SK-N-DZ (cell line): ENCODE results near the gene ZNF507. TPM values are rescaled to one million over a fixed set of nuclear protein-coding genes. Genes with fewer than 3 reads are reported as not detected.
A peak's percentile ranks its signal among the peaks of the same experiment; 100 is the strongest.

ENCODE experiments used
- DNase-seq: peaks from one replicate; pipeline ENCODE4 v3.0.0-alpha.2; 2015; ENCODE audit warnings: low spot score
- polyA plus RNA-seq, 2 experiments: library from polyadenylated mRNA; depleted of rRNA; stranded (reverse); fragments of >200 nt; gene quantifications; 2 replicates each; pipeline ENCODE4 v1.2.3, GENCODE V29; 2014

ZNF507 gene
- polyA plus RNA-seq (2014; cell fraction: cytosol; rRNA removed), result 5.6 and 6.5 TPM in 2 replicates
- polyA plus RNA-seq (2014; cell fraction: nucleus; rRNA removed), result 7.6 and 15.8 TPM in 2 replicates

- DNase-seq, result peak; percentile 78
Observed at GRCh38 chr19:32345261-32346207, at the start of gene ZNF507. ZNF507 (plus strand) TSS chr19:32345610; CDS start chr19:32352831, 7,221 bp downstream.

- no peak for DNase-seq
Observed at GRCh38 chr19:32296694-32297093, 48.7 kb upstream of the ZNF507 start.

GRCh38 chr19:32302778-32303177 is 42.6 kb upstream of the ZNF507 start:
- DNase-seq, result no peak

GRCh38 chr19:32303193-32303592 is 42.2 kb upstream of the ZNF507 start:
- no peak for DNase-seq

- no peak for DNase-seq
Observed at GRCh38 chr19:32307591-32307990, 37.8 kb upstream of the ZNF507 start.

- no peak for DNase-seq
Observed at GRCh38 chr19:32308431-32309077, 36.9 kb upstream of the ZNF507 start.

- no peak for DNase-seq
Observed at GRCh38 chr19:32309711-32310390, 35.6 kb upstream of the ZNF507 start.

GRCh38 chr19:32311371-32311770 is 34.0 kb upstream of the ZNF507 start:
- DNase-seq, result no peak

GRCh38 chr19:32313569-32314265 is 31.7 kb upstream of the ZNF507 start:
- DNase-seq, result no peak

- DNase-seq, result no peak
Observed at GRCh38 chr19:32316034-32316433, 29.4 kb upstream of the ZNF507 start.

- DNase-seq, result no peak
Observed at GRCh38 chr19:32317086-32317485, 28.3 kb upstream of the ZNF507 start.

- peak; percentile 11 for DNase-seq
Observed at GRCh38 chr19:32318884-32319520, 26.4 kb upstream of the ZNF507 start.

- DNase-seq, result no peak
Observed at GRCh38 chr19:32322541-32322940, 22.9 kb upstream of the ZNF507 start.

GRCh38 chr19:32324631-32325285 is 20.7 kb upstream of the ZNF507 start:
- no peak for DNase-seq

GRCh38 chr19:32330213-32330857 is 15.1 kb upstream of the ZNF507 start:
- DNase-seq, result peak; percentile 4

GRCh38 chr19:32333227-32333626 is 12.2 kb upstream of the ZNF507 start:
- no peak for DNase-seq

GRCh38 chr19:32336259-32337083 is 8.9 kb upstream of the ZNF507 start:
- DNase-seq, result no peak

GRCh38 chr19:32337084-32337808 is 8.2 kb upstream of the ZNF507 start:
- no peak for DNase-seq
